HG03097 (cell line): ENCODE results near the gene RNLS.
"Not testable (repeated sequence)": the region's sequence is repeated elsewhere in the genome, so short reads cannot be mapped to it uniquely, and the experiment has no call there.

Source experiments
- ATAC-seq: cut with Tn5 transposase; IDR thresholded peaks from one replicate; pipeline ENCODE4 v1.9.1; 2021; ENCODE audit not compliant: unreplicated experiment, low FRiP score

Gene RNLS

DNA sequence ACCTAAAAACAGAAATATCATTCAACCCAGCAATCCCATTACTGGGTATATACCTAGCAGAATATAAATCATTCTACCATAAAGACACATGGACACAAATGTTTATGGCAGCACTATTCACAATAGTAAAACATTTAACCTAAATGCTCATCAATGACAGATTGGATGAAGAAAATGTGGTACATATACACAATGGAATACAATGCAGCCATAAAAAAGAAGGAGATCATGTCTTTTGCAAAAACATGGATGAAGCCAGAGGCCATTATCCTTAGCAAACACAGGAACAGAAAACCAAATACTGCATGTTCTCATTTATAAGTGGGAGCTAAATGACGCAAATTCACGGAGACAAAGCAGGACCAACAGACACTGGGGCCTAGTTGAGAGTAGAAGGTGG, 96.3 kb downstream of the RNLS start:
- not testable (repeated sequence) for ATAC-seq

- ATAC-seq: no peak
Observed at GRCh38 chr10:88482220-88482619, 100.9 kb downstream of the RNLS start.

DNA sequence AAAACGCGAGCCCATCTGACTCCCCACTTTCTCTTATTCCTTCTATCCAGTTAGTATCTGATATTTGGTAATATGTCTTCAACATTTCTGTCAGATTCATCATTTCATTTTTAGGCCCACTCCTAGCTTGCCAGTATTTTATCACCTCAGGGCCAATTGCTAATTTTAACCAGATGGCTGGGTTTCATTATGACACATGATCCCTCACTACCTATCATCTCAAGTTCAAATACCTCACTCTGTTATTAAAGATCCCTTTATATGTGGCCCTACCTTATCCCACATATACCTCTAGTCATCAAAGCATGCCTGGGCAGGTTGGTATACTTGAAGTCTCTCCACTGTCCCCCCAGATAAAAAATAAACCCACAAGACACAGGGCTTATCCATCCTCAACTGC, 104.9 kb downstream of the RNLS start:
- no peak for ATAC-seq

DNA sequence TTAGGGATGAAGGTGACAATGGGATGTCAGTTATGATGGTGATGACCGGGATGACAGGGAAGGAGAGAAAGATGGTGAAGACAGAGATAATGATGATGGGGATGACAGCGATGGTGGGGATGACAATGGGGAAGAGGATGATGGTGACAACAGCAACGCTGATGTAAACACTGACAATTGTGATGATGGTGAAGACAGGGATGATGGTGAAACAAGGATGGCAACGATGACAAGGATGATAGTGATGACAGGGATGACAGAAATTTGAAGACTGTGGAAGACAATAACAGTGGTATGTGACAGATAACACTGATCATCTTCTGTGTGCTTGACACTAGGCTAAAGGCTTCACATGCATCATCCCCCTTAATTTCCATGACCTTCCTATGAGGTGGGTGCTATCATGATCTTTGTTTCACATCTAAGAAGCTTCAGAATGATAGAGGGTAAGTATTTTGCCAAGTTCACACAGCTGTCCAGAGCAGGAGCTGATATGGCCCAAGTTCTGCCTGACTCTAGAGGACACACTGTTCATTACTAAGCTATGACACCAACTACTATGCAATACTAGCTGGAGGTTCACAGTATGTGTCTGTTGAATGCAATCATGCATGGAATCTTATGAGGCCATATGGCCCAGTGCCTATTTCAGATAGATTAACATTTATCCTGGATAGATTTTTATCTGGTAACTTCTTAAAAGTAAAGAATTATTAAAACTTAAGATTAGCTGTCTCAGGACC, 105.6 kb downstream of the RNLS start:
- no peak for ATAC-seq

DNA sequence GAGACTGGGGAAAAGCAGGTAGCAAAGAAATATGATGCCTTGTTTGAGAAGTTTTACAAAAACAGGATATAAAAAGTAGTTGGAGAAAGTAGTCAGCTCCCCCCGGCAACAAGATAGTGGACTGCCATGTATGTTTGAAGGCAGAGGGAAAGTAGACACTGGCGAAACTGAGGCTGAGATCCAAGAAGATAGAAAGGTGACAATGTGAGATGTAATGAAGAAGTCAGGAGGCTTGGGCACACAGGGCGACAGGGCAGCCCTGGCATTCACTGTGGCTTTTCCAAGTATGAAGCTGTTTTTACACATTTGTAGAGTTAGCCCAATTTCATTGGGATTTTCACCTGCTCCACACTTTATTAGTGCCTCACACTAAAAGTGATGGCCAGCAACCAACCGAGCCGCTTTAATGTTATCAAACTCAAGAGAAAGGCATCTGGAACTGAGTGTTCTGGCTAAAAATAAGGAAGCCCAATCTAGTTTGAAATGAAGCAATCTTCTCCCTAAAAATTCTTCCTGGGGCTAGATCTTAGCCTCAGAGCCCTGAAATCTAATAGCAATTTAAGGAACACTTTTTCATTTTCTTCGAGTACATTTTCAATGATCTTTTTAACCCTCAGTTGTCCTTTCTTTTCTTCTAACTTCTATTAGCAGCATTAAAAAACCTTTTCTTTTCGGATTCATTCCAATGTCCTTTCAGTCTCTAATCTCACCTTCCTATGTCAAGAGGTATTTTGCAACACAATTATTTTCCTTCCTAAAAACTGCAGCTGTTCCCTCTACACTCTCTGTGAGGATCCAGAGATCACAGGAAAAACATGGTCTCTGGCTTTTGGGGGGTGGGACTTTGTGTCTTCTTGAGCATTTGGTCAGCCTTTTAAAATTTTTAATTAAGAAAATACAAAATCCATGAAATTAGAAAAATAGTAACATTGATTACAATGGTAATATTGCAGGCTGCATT, 108.0 kb downstream of the RNLS start:
- ATAC-seq: no peak

DNA sequence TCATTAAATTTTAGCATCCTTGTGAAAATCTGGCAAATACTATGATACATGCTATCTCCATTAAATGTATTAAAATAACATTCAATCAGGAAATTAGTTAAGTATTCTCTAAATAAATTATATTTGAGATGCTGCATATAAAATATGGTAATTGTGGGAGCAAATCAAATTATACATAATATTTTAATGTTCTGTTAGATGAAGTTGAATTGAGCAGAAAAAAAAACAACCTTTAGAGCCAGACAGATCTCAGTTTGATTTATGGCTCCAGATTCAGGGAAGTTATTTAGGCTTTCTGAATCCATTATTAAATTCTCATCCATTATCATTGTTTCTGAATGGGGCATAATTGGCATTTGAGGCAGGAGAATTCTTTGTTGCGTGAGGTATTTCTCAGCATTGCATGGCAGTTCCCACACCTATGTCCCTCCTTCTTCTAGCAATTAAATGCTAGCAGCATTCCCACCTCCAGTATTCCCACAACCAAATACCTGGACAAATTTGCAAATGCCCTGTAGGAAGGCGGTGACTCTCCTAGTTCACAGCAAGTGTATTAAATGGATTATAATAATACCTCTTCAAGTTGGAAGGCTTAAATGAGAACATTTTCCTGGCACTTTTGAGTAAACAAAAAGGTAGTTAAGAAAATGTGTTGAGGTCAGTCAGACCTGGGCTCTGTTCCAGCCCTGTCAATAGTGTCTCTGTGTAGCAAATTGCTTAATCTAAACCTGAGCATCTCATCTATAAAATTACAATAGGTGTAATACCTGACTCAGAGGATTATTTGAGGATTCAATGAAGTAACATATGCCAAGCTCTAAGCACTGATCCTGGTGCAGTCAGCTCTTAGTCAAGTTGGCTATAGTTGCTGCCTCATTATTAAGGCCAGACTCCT, 108.9 kb downstream of the RNLS start:
- no peak for ATAC-seq

GRCh38 chr10:88472540-88472939, 110.6 kb downstream of the RNLS start:
- no peak for ATAC-seq

- no peak for ATAC-seq
Observed at GRCh38 chr10:88471899-88472298, 111.2 kb downstream of the RNLS start.

- no peak for ATAC-seq
Observed at GRCh38 chr10:88467835-88468485, 115.2 kb downstream of the RNLS start.

DNA sequence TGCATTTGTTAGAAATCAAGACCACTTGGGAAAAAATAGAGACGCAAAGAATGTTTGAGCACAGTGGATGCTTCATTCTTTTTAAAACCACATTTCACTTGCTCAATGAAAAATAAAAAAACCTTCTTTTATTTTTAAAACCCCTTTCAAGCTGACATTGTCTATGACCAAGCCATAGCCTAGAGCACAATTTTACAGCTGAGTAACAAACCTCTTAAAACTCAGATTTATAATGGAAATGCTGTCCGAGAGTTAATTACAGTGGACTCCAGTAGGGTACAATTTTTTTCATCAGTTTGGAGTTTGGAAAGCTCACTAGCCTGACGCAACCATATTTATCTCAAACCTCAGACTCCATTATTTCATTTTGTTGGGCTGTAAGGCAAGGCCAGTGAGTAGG, 116.3 kb downstream of the RNLS start:
- ATAC-seq: no peak

GRCh38 chr10:88465765-88466164, 117.4 kb downstream of the RNLS start:
- ATAC-seq: no peak

DNA sequence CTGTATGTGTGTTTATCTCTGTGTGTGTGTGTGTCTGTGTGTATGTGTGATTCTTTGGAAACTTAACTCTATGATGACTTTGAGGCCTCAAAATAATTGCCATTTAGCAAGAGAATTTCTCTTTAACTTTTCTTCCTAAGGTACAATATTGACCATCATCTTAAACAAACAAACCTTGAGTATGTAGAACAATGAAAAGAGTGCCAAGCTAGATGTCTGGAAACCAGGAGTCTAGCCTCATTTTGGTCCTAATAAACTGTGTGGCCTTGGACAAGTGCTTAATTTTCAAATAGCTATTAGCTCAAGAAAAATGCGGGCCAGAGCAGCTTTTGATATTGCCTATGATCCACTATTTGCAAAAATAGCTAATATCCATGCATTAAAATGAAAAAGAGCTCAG, 119.3 kb downstream of the RNLS start:
- no peak for ATAC-seq

DNA sequence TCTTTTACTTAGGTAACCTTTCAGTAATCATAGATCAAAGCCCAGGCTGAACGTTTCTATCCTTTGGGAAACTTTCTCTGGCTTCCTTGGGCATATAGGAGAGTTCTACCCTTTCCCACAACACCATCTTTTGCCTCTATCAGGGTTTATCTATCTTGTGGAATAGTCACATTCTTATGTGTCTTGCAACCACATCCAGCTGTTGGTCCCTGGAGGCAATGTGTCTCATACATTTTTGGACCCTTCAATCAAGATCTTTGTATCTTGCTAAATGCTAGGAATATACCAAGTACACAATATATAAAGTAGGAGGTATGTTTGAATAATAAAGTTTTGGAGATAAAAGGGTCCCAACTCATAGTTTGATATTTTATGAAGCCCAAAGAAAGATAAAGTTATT, 121.7 kb downstream of the RNLS start:
- no peak for ATAC-seq

DNA sequence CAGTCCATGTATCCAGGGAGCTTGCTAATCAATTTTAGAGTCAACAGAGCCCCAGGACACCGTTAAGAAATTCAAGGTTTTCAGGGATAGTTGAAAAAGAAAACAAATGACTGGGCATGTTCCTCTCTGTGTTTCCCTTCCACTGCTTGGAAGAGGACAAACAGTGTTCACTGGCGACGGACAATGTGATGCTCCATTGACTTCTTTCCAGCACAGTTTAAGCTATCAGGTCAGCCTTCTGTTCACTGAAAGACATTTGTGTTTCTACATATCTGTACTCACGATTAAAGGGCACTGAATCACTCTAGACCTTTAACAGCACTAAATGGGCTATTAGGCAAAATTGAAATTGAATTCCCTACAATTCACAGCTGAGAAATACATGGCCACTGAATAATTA, 123.6 kb downstream of the RNLS start:
- ATAC-seq: no peak

GRCh38 chr10:88458209-88458608, 124.9 kb downstream of the RNLS start:
- no peak for ATAC-seq

- ATAC-seq: no peak
Observed at GRCh38 chr10:88457660-88458059, 125.5 kb downstream of the RNLS start.

GRCh38 chr10:88456730-88457129, 126.4 kb downstream of the RNLS start:
- ATAC-seq: no peak

DNA sequence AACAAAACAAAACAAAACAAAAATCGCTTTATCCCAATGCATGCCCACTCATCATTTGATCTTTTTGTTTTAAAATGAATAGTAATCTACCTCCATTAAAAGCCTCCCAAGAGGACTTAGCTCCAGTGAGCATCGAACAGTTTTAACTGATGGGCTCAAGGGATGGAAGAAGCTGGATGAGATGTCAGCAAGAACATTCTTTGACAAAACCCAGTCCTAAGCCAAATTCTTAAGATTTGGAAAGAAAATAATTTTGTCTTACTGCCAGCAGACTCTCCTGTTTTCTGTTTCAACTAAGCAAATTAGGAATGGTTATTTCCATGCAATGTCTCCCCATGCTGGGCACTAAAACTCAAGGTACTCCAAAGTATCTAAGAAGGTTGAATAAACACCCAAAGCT, 127.3 kb downstream of the RNLS start:
- no peak for ATAC-seq

GRCh38 chr10:88450201-88450600, 132.9 kb downstream of the RNLS start:
- no peak for ATAC-seq

- ATAC-seq: no peak
Observed at GRCh38 chr10:88442716-88443115, 140.4 kb downstream of the RNLS start.
